Neural crest cell (in vitro differentiated cells): ENCODE data around the gene XRRA1. TPM values are rescaled to one million over a fixed set of nuclear protein-coding genes. Genes with fewer than 3 reads are reported as not detected.

Experiments
- DNase-seq: peaks from one replicate; pipeline ENCODE4 v3.0.0; 2021; ENCODE audit warnings: low read depth, mixed read lengths, low spot score
- H3K27ac Mint-ChIP-seq: one replicate; pipeline ENCODE4 v1.8.0; 2021; ENCODE audit warnings: mild to moderate bottlenecking, mixed read lengths; ENCODE audit not compliant: unreplicated experiment
- H3K27me3 Mint-ChIP-seq: 2 replicates; pipeline ENCODE4 v1.8.0; 2021; ENCODE audit warnings: low read depth, mild to moderate bottlenecking, mixed read lengths
- H3K36me3 Mint-ChIP-seq: 2 replicates; pipeline ENCODE4 v1.8.0; 2021; ENCODE audit warnings: low read depth, mild to moderate bottlenecking, mixed read lengths
- H3K4me1 Mint-ChIP-seq: 2 replicates; pipeline ENCODE4 v1.8.0; 2021; ENCODE audit warnings: mixed read lengths
- H3K4me3 Mint-ChIP-seq: one replicate; pipeline ENCODE4 v1.8.0; 2021; ENCODE audit warnings: mild to moderate bottlenecking, mixed read lengths
- H3K9me3 Mint-ChIP-seq: 2 replicates; pipeline ENCODE4 v1.8.0; 2021; ENCODE audit warnings: mixed read lengths
- total RNA-seq: library from RNA; stranded (reverse); gene quantifications from 2 replicates; pipeline ENCODE4 v1.2.1, GENCODE V29; 2021
- TF ChIP-seq, protein P1 (sequence below): fragments of 200-600 bp; sonication (generic); conservative IDR thresholded peaks from 2 replicates; pipeline ENCODE4 v1.5.0; 2021; ENCODE audit warnings: antibody characterized with exemption, mild to moderate bottlenecking

The XRRA1 gene
- total RNA-seq, 1 donor from 2014 or later = 8.3 TPM

DNA sequence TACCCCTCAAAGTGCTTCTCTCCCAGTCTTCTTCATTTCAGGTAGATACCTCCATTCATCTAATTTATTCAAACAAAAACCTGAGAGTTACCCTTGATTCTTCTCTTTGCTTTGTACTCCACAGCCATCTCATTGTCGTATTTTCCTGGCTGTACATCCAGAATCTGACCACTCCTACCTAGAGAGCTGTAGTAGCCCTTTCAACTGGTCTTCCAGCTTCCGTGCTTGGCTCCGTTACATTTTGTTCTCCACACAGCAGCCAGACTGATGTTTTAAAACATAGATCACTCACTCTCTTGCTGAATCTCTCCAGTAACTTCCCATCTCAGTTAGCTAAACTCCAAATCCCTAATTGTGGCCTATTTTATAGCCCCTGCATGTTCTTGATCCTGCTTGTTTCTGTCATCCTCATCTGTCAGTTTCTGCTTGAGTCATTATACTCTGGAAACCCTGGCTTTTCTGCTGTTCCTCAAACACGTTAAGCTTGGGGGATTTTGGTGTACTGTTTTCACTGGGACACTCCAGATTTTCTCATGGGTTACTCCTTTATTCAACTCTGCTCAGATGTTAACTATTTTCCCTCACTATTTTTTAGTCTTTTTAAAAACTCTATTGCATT is 7.6 kb upstream of the XRRA1 start:
- Mint-ChIP-seq H3K9me3 (no peaks in the 10 kb centered on the region), H3K27ac (no peak overlapping the region), H3K4me3 (no peak overlapping the region), H3K36me3 (no peaks in the 10 kb centered on the region), H3K4me1 (peaks cover 26% of the 10 kb centered on the region), H3K27me3 (no peaks in the 10 kb centered on the region)
- TF ChIP-seq, protein P1, sequence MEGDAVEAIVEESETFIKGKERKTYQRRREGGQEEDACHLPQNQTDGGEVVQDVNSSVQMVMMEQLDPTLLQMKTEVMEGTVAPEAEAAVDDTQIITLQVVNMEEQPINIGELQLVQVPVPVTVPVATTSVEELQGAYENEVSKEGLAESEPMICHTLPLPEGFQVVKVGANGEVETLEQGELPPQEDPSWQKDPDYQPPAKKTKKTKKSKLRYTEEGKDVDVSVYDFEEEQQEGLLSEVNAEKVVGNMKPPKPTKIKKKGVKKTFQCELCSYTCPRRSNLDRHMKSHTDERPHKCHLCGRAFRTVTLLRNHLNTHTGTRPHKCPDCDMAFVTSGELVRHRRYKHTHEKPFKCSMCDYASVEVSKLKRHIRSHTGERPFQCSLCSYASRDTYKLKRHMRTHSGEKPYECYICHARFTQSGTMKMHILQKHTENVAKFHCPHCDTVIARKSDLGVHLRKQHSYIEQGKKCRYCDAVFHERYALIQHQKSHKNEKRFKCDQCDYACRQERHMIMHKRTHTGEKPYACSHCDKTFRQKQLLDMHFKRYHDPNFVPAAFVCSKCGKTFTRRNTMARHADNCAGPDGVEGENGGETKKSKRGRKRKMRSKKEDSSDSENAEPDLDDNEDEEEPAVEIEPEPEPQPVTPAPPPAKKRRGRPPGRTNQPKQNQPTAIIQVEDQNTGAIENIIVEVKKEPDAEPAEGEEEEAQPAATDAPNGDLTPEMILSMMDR = no peak
- no peak for DNase-seq

DNA sequence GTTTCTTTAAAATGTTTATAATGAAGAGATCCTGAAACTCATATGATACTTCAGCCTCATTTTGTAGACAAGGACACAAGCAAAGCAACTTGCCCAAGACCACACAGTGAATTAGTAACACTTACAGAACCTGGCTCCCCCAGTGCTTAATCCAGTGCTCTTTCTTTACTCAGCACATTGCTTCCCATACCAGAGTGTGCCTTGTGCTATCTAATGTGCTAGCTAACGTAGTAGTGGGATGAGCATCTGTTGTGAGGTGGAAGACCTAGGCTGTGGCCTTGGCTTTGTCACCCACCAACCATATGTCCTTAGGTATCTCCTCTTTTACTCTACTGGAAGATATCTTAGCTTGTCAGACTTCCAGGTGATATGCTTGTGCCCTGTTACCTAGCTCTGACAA is 5.3 kb upstream of the XRRA1 start:
- no peak for DNase-seq
- Mint-ChIP-seq H3K36me3 (no peaks in the 10 kb centered on the region), H3K27ac (no peak overlapping the region), H3K4me1 (peaks cover 33% of the 10 kb centered on the region), H3K4me3 (no peak overlapping the region), H3K9me3 (no peaks in the 10 kb centered on the region), H3K27me3 (no peaks in the 10 kb centered on the region)
- TF ChIP-seq, protein P1 = no peak

DNA sequence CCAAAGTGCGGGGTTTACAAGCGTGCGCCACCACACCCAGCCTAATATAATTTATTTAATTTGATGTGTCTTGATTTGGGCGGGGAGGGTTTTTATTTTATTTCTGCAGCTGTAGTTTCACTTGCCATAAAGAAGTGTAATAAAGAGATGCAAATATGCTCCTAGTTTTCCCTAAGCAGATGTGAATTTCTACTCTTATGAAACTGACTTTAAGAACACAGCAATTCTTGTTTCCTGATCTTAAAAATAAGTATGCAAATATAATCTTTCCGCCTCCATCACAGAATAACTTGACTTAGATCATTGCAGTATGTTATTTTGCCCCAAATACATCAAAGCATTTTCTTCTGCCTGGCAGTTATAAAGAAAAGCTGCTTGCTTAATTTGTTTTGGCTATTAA is 4.6 kb upstream of the XRRA1 start:
- Mint-ChIP-seq H3K4me1 (peaks cover 39% of the 10 kb centered on the region), H3K9me3 (no peaks in the 10 kb centered on the region), H3K36me3 (peaks cover 2% of the 10 kb centered on the region), H3K27me3 (no peaks in the 10 kb centered on the region), H3K4me3 (no peak overlapping the region), H3K27ac (no peak overlapping the region)
- TF ChIP-seq, protein P1 = no peak
- no peak for DNase-seq

DNA sequence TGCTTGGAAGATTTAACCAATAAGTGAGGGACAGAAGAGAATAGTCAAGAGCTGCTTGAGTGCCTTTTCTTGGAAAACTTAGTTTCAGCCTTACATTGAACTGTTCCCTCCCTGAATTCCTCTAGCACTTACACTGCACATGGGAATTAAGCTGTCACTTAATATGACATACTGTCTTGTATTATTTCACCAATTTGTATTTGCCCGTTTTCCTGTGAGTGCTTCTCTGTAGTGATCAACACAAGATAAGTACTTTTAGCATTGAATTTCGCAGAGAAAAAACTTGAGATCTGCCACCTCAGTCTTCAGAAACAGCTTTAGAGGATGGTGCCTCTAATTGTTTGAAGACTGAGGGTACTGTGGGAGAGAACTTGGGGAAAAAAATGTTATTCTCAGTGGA is 3.9 kb upstream of the XRRA1 start:
- TF ChIP-seq, protein P1 = no peak
- Mint-ChIP-seq H3K4me3 (peak overlapping the region; percentile 14), H3K36me3 (peaks cover 2% of the 10 kb centered on the region), H3K27me3 (no peaks in the 10 kb centered on the region), H3K9me3 (no peaks in the 10 kb centered on the region), H3K27ac (no peak overlapping the region), H3K4me1 (peaks cover 42% of the 10 kb centered on the region)
- no peak for DNase-seq

DNA sequence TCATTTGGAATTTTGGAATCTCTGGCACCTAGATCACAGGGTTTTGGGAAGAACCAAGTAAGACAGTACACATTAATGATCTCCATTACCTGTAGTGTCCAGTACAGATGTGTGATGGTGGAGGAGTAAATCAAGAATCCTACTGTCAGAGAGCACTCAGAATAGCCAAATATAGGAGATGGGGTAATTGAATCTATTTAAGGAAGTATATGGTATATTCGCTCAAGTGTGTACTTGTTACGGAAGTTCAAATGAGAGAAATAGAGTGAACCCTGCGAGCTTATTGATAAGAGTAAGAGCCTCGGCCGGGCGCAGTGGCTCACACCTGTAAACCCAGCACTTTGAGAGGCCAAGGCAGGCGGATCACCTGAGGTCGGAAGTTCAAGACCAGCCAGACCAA is 2.3 kb upstream of the XRRA1 start:
- Mint-ChIP-seq H3K4me1 (peaks cover 37% of the 10 kb centered on the region), H3K27ac (no peak overlapping the region), H3K36me3 (peaks cover 2% of the 10 kb centered on the region), H3K9me3 (no peaks in the 10 kb centered on the region), H3K4me3 (peak overlapping the region; percentile 98), H3K27me3 (no peaks in the 10 kb centered on the region)
- TF ChIP-seq, protein P1 = no peak
- no peak for DNase-seq
